Activated CD4-positive, alpha-beta T cell treated with anti-CD3 and anti-CD28 coated beads, Interleukin-2, amount 50 U/mL, for 4 hours (primary cell): ENCODE measurements around the gene SMOC2.

ENCODE experiments used
- DNase-seq, 2 experiments: peaks; one replicate each; pipeline ENCODE4 v3.0.0-alpha.2; 2020

SMOC2 gene

GRCh38 chr6:168440520-168441433 lies at the start of gene SMOC2:
Gene SMOC2 (plus strand): TSS chr6:168441184. CDS start chr6:168441371, 187 bp downstream.
- no peak for DNase-seq

- DNase-seq: no peak
Measured at GRCh38 chr6:168393126-168393870, 47.7 kb upstream of the SMOC2 start.

- DNase-seq: no peak
Measured at GRCh38 chr6:168394606-168395005, 46.4 kb upstream of the SMOC2 start.

- no peak for DNase-seq
Measured at GRCh38 chr6:168395983-168396382, 45.0 kb upstream of the SMOC2 start.

- DNase-seq: no peak
Measured at GRCh38 chr6:168396561-168396960, 44.4 kb upstream of the SMOC2 start.

- no peak for DNase-seq
Measured at GRCh38 chr6:168397012-168397411, 44.0 kb upstream of the SMOC2 start.

- no peak for DNase-seq
Measured at GRCh38 chr6:168400037-168400436, 40.9 kb upstream of the SMOC2 start.

- DNase-seq: no peak
Measured at GRCh38 chr6:168403370-168404005, 37.5 kb upstream of the SMOC2 start.

GRCh38 chr6:168404560-168404959 lies 36.4 kb upstream of the SMOC2 start:
- DNase-seq: no peak

GRCh38 chr6:168407842-168408241 lies 33.1 kb upstream of the SMOC2 start:
- no peak for DNase-seq

- DNase-seq: no peak
Measured at GRCh38 chr6:168408504-168409136, 32.4 kb upstream of the SMOC2 start.

- no peak for DNase-seq
Measured at GRCh38 chr6:168410035-168410434, 30.9 kb upstream of the SMOC2 start.

- no peak for DNase-seq
Measured at GRCh38 chr6:168410554-168411011, 30.4 kb upstream of the SMOC2 start.

GRCh38 chr6:168411130-168411529 lies 29.9 kb upstream of the SMOC2 start:
- no peak for DNase-seq

GRCh38 chr6:168411793-168412192 lies 29.2 kb upstream of the SMOC2 start:
- DNase-seq: no peak

- DNase-seq: no peak
Measured at GRCh38 chr6:168412456-168412855, 28.5 kb upstream of the SMOC2 start.

- no peak for DNase-seq
Measured at GRCh38 chr6:168413018-168413720, 27.8 kb upstream of the SMOC2 start.

- no peak for DNase-seq
Measured at GRCh38 chr6:168413856-168414255, 27.1 kb upstream of the SMOC2 start.

- no peak for DNase-seq
Measured at GRCh38 chr6:168414336-168415097, 26.5 kb upstream of the SMOC2 start.

GRCh38 chr6:168415098-168415992 lies 25.6 kb upstream of the SMOC2 start:
- no peak for DNase-seq
